SK-N-SH (cell line): ENCODE results near the gene CASKIN1.

Experiments
- POLR2AphosphoS5 ChIP-seq: IDR thresholded peaks from 2 replicates; pipeline ENCODE4 v1.6.1; 2012; ENCODE audit warnings: low read depth, low read length
- TF ChIP-seq, protein P1 (sequence below): fragments of 200-600 bp; sonication (generic); IDR thresholded peaks from 2 replicates; pipeline ENCODE4 v1.6.1; 2017; ENCODE audit warnings: antibody characterized with exemption, mild to moderate bottlenecking, moderate library complexity

DNA sequence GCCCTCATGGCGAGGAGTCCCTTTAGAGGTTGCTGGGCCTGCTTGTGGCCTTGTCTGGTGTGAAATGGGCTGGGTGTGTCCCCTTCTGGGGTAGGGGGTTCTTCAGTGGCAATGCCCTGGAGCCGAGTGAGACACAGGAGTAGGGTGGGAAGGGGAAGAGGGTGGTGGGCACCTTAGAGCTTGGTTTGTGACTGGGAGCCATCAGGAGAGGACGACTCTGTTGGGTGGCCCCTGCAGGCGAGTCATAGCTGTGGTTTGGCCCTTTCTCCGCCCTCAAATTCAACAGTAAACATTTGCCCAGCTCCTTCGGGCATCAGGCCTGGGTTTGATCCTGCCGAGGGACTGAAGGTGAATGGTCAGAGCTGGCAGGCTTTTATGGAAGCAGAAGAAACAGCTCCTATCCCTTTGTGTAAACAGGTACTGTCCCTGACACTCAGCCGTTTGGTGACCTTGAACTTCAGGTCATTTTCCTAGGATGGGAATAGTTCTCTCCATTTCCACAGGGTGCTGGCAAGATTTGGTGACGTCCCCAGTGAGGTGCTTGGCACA is 29.9 kb upstream of the CASKIN1 start:
- no peak for TF ChIP-seq POLR2AphosphoS5
- TF ChIP-seq, protein P1, sequence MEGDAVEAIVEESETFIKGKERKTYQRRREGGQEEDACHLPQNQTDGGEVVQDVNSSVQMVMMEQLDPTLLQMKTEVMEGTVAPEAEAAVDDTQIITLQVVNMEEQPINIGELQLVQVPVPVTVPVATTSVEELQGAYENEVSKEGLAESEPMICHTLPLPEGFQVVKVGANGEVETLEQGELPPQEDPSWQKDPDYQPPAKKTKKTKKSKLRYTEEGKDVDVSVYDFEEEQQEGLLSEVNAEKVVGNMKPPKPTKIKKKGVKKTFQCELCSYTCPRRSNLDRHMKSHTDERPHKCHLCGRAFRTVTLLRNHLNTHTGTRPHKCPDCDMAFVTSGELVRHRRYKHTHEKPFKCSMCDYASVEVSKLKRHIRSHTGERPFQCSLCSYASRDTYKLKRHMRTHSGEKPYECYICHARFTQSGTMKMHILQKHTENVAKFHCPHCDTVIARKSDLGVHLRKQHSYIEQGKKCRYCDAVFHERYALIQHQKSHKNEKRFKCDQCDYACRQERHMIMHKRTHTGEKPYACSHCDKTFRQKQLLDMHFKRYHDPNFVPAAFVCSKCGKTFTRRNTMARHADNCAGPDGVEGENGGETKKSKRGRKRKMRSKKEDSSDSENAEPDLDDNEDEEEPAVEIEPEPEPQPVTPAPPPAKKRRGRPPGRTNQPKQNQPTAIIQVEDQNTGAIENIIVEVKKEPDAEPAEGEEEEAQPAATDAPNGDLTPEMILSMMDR = no peak
